Lung (tissue), 12 donors: ENCODE measurements around the gene S100A5. TPM values are rescaled to one million over a fixed set of nuclear protein-coding genes. Genes with fewer than 3 reads are reported as not detected.
"Not testable (repeated sequence)": the region's sequence is repeated elsewhere in the genome, so short reads cannot be mapped to it uniquely, and the experiment has no call there.

Experiments
- ATAC-seq: fragments of 200-7000 bp; cut with Tn5 transposase; one replicate; pipeline ENCODE4 v1.9.1; 2020; ENCODE audit warnings: moderate number of reproducible peaks; ENCODE audit not compliant: insufficient read depth, low FRiP score
- DNase-seq, 3 donors: peaks; one replicate each; pipeline ENCODE4 v3.0.0-alpha.2; 2013 to 2017
- H3K27ac ChIP-seq, 2 donors: one replicate each; pipeline ENCODE4 v1.5.1; 2013; ENCODE audit warnings: mild to moderate bottlenecking in 2 of 2, moderate library complexity in 2 of 2, control low read depth in 1 of 2, inconsistent platforms in 1 of 2, low read depth in 1 of 2, low read length in 1 of 2
- H3K27me3 ChIP-seq, 3 donors: one replicate each; pipeline ENCODE4 v1.5.1; 2013; ENCODE audit warnings: low read length in 2 of 3; ENCODE audit not compliant: control insufficient read depth in 3 of 3, insufficient read depth in 3 of 3
- H3K36me3 ChIP-seq, 4 donors: one replicate each; pipeline ENCODE4 v1.5.1; 2013; ENCODE audit warnings: low read length in 4 of 4, mild to moderate bottlenecking in 1 of 4, moderate library complexity in 1 of 4; ENCODE audit not compliant: control insufficient read depth in 4 of 4, insufficient read depth in 4 of 4
- H3K4me1 ChIP-seq, 5 donors: one replicate each; pipeline ENCODE4 v1.5.1; 2013; ENCODE audit warnings: low read length in 5 of 5, mild to moderate bottlenecking in 2 of 5, moderate library complexity in 1 of 5; ENCODE audit not compliant: control insufficient read depth in 5 of 5, insufficient read depth in 5 of 5
- H3K4me3 ChIP-seq: one replicate; pipeline ENCODE4 v1.5.1; 2013; ENCODE audit warnings: mild to moderate bottlenecking, control low read depth, moderate library complexity
- H3K9ac ChIP-seq, 2 donors: one replicate each; pipeline ENCODE4 v1.5.1; 2013; ENCODE audit warnings: low read length in 2 of 2, control low read depth in 1 of 2; ENCODE audit not compliant: insufficient read depth in 1 of 2
- H3K9me3 ChIP-seq, 4 donors: one replicate each; pipeline ENCODE4 v1.5.1; 2013; ENCODE audit warnings: low read length in 3 of 4, mild to moderate bottlenecking in 1 of 4, moderate library complexity in 1 of 4; ENCODE audit not compliant: control insufficient read depth in 4 of 4, insufficient read depth in 3 of 4
- WGBS, 2 donors: extraction: QIAGEN DNeasy Blood & Tissue Kit; methylation state at CpG; one replicate each; pipeline ENCODE4 v1.1.7; 2013; 5-methylcytosine and 5-hydroxymethylcytosine counted together
- polyA plus RNA-seq, 2 donors: library from polyadenylated mRNA; stranded (reverse); fragments of 200-250 nt; gene quantifications; one replicate each; pipeline ENCODE4 v1.2.1, GENCODE V29; 2013
- total RNA-seq, 2 donors: library from RNA; depleted of rRNA in 1 of 2; stranded (reverse); fragments of >200 nt in 1 of 2; gene quantifications; one replicate each; pipeline ENCODE4 v1.2.1, GENCODE V29; 2014 to 2021
- TF ChIP-seq, protein P1 (sequence below): IDR thresholded peaks from 2 replicates; pipeline ENCODE4 v1.5.1; 2012; ENCODE audit warnings: mild to moderate bottlenecking; ENCODE audit errors: control extremely low read depth, extremely low read depth
- donor health status: control.
- donor health status: control.
- donor health status: Bipolar disorder and iron deficiency.
- donor health status: healthy.
- donor health status: DM: yes; HTN: yes; CAD: no.

Gene S100A5
- total and polyA plus RNA-seq, 4 donors, result 0.31 to 0.32 (median 0.31) TPM; not detected in 1

DNA sequence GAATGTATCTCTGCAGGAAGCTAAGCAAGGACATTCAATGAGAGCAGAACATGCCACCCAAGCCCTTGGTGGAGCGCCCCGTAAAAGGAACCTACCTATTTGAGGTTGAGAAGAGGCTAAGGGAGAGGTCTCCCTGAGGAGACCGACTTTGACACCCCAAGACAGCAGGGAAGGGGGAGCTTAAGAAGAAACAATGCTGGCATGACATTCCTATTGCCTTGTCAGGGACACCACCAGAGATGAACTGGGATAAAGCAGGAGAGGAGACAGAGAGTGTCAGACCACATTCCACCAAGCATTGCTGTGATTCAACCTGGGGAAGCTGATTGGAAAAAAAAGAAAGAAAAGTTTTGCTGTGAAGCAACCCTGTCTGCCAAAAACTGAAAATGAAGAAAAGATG is 38.2 kb upstream of the S100A5 start:
- DNase-seq (no peak), ATAC-seq (no peak)
- no peaks in the 10 kb centered on the region for H3K27me3 ChIP-seq
- no peaks in the 10 kb centered on the region for H3K9me3 ChIP-seq
- no peaks in the 10 kb centered on the region for H3K36me3 ChIP-seq
- H3K9ac ChIP-seq, result no peak overlapping the region
- TF ChIP-seq, protein P1, sequence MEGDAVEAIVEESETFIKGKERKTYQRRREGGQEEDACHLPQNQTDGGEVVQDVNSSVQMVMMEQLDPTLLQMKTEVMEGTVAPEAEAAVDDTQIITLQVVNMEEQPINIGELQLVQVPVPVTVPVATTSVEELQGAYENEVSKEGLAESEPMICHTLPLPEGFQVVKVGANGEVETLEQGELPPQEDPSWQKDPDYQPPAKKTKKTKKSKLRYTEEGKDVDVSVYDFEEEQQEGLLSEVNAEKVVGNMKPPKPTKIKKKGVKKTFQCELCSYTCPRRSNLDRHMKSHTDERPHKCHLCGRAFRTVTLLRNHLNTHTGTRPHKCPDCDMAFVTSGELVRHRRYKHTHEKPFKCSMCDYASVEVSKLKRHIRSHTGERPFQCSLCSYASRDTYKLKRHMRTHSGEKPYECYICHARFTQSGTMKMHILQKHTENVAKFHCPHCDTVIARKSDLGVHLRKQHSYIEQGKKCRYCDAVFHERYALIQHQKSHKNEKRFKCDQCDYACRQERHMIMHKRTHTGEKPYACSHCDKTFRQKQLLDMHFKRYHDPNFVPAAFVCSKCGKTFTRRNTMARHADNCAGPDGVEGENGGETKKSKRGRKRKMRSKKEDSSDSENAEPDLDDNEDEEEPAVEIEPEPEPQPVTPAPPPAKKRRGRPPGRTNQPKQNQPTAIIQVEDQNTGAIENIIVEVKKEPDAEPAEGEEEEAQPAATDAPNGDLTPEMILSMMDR, result no peak
- H3K4me3 ChIP-seq, result no peak overlapping the region
- 88 to 92% methylated on average over 3 of the region's 3 CpGs for WGBS, 2 donors
- H3K27ac ChIP-seq, result no peak overlapping the region
- peaks cover 0 to 2% (median 0%) of the 10 kb centered on the region in 5 donors for H3K4me1 ChIP-seq

DNA sequence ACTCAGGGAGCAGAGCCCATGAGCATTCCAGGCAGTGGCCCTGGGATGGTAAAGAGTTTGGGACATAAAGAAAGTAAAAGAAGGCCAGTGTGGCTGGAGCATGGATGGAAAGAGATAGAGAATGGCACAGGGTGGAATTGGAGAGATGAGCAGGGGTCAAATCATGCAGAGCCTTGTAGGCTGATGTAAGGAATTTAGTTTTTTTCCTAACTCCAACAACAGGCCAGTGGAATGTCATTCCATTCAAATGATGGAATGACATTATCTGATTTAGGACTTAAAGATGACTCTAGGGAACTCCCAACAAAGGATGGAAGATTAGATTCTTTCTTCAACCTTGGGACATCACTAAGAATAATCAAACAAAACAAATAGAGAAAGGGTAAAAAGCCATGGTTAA is 37.8 kb upstream of the S100A5 start:
- Histone ChIP-seq H3K4me3 (no peak overlapping the region), H3K9ac (no peak overlapping the region), H3K4me1 (peaks cover 0 to 2% (median 0%) of the 10 kb centered on the region in 5 donors), H3K27ac (no peak overlapping the region), H3K27me3 (no peaks in the 10 kb centered on the region), H3K36me3 (no peaks in the 10 kb centered on the region), H3K9me3 (no peaks in the 10 kb centered on the region)
- ATAC-seq (no peak), DNase-seq (no peak)
- TF ChIP-seq, protein P1, result no peak

DNA sequence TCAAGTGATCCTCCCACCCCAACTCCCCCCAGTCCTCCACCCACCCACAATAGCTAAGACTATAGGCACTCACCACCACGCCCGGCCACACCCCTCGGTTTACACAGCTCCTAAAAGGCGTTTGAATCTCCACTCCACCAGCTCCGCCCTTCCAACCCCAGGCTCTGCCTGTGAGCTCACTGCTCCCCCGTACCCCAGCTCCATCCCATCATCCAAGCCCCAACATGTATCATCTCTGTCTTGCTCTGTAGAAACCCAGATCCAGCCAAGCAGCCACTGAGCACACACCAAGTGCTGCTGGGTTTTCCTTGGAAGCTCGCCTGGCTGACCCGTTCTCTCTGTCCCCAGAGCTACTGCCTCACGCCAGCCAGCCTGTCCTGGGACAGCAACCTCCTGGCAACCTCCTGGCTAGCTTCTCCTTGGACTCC is 36.9 kb upstream of the S100A5 start:
- no peaks in the 10 kb centered on the region for H3K36me3 ChIP-seq
- no peak overlapping the region for H3K4me3 ChIP-seq
- WGBS, 2 donors, result 58 to 78% methylated on average over 9 of the region's 9 CpGs
- H3K9ac ChIP-seq, result no peak overlapping the region
- H3K4me1 ChIP-seq, result peaks cover 0 to 2% (median 0%) of the 10 kb centered on the region in 5 donors
- ATAC-seq, result no peak
- no peaks in the 10 kb centered on the region for H3K9me3 ChIP-seq
- no peak overlapping the region for H3K27ac ChIP-seq
- TF ChIP-seq, protein P1, result no peak
- DNase-seq, result no peak
- H3K27me3 ChIP-seq, result no peaks in the 10 kb centered on the region

DNA sequence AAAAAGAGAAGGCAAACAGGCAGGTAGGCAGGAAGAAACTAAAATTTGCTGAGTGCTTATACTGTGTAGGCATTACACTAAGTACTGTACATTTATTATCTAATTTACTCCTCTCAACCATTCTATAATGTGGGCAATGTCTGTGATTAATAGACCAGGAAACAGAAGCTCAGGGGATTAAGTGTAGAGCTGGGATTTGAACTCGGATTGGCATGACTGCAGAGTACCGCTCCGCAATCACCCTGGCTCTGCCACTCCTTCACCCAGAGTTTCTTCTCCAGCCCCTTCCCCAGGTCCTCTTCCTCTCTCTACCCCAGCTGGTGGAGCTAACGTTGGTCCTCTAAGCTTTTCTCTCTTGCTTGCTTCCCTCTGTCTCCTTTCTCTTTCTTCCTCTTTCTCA is 36.4 kb upstream of the S100A5 start:
- 50 to 65% methylated on average over 4 of the region's 4 CpGs for WGBS, 2 donors

DNA sequence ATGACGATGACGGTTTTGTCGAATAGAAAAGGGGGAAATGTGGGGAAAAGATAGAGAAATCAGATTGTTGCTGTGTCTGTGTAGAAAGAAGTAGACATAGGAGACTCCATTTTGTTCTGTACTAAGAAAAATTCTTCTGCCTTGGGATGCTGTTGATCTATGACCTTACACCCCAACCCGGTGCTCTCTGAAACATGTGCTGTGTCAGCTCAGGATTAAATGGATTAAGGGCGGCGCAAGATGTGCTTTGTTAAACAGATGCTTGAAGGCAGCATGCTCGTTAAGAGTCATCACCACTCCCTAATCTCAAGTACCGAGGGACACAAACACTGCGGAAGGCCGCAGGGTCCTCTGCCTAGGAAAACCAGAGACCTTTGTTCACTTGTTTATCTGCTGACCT is 34.8 kb upstream of the S100A5 start:
- not testable (repeated sequence) for H3K4me3 ChIP-seq, DNase-seq, H3K4me1 ChIP-seq, H3K27ac ChIP-seq, H3K36me3 ChIP-seq, ATAC-seq, H3K9ac ChIP-seq, H3K27me3 ChIP-seq, H3K9me3 ChIP-seq
- WGBS, 2 donors, result 80 to 91% methylated on average over 10 of the region's 10 CpGs

More for the DNA sequence above, 36.4 kb upstream of the S100A5 start:
- no peak for DNase-seq
- no peaks in the 10 kb centered on the region for H3K9me3 ChIP-seq
- H3K4me1 ChIP-seq, result peaks cover 0 to 2% (median 0%) of the 10 kb centered on the region in 5 donors
- no peaks in the 10 kb centered on the region for H3K36me3 ChIP-seq
- H3K27me3 ChIP-seq, result no peaks in the 10 kb centered on the region
- no peak overlapping the region for H3K9ac ChIP-seq
- no peak for ATAC-seq
- no peak overlapping the region for H3K27ac ChIP-seq
- H3K4me3 ChIP-seq, result no peak overlapping the region
- TF ChIP-seq, protein P1, result no peak

DNA sequence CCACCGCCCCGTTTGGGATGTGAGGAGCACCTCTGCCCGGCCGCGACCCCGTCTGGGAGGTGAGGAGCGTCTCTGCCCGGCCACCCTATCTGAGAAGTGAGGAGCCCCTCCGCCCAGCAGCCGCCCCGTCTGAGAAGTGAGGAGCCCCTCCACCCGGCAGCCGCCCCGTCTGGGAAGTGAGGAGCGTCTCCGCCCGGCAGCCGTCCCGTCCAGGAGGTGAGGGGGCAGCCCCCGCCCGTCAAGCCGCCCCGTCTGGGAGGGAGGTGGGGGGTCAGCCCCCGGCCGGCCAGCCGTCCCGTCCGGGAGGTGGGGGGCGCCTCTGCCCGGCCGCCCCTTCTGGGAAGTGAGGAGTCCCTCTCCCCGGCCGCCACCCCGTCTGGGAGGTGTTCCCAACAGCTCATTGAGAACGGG is 34.4 kb upstream of the S100A5 start:
- H3K27me3 ChIP-seq, H3K4me1 ChIP-seq, H3K4me3 ChIP-seq, H3K27ac ChIP-seq, ATAC-seq, H3K36me3 ChIP-seq, H3K9ac ChIP-seq, DNase-seq, H3K9me3 ChIP-seq: not testable (repeated sequence)
- WGBS, 2 donors, result 90 to 94% methylated on average over 35 of the region's 35 CpGs
